Transverse colon (tissue), 4 donors: ENCODE data around the gene ATP1A3. TPM values are rescaled to one million over a fixed set of nuclear protein-coding genes. Genes with fewer than 3 reads are reported as not detected.

Experiments
- DNase-seq: peaks from one replicate; pipeline ENCODE4 v3.0.0-alpha.2; 2019
- H3K27ac ChIP-seq, 4 donors: fragments of 200-600 bp; sonication (generic); 2 replicates each; pipeline ENCODE4 v1.5.1; 2016 to 2018; ENCODE audit warnings: inconsistent platforms in 4 of 4
- H3K27me3 ChIP-seq: fragments of 200-600 bp; sonication (generic); 2 replicates; pipeline ENCODE4 v1.5.1; 2017; ENCODE audit warnings: inconsistent platforms
- H3K36me3 ChIP-seq, 4 donors: fragments of 200-600 bp; sonication (generic); 2 replicates each; pipeline ENCODE4 v1.5.1; 2017 to 2019; ENCODE audit warnings: inconsistent platforms in 4 of 4
- H3K4me1 ChIP-seq, 4 donors: fragments of 200-600 bp; sonication (generic); 2 replicates each; pipeline ENCODE4 v1.5.1; 2017 to 2020; ENCODE audit warnings: inconsistent platforms in 4 of 4
- H3K4me3 ChIP-seq, 4 donors: fragments of 200-600 bp; sonication (generic); 1 replicate in 1 of 4; 2 replicates in 3 of 4; pipeline versions ENCODE4 v1.5.1 to v1.6.1; 2017 to 2019; ENCODE audit warnings: inconsistent platforms in 4 of 4
- H3K9me3 ChIP-seq, 2 donors: fragments of 200-600 bp; sonication (generic); 2 replicates each; pipeline ENCODE4 v1.5.1; 2017 to 2019; ENCODE audit warnings: inconsistent platforms in 2 of 2
- EP300 ChIP-seq: sonication (generic); formaldehyde crosslinking; IDR thresholded peaks from one replicate; pipeline ENCODE4 v1.6.1; 2017; ENCODE audit warnings: antibody characterized with exemption, low read depth
- POLR2A ChIP-seq: fragments of 450-650 bp; IDR thresholded peaks from one replicate; pipeline ENCODE4 v1.6.1; 2016; ENCODE audit warnings: antibody characterized with exemption, mild to moderate bottlenecking, moderate library complexity
- POLR2AphosphoS5 ChIP-seq, 3 donors: sonication (generic); formaldehyde crosslinking; IDR thresholded peaks; one replicate each; pipeline ENCODE4 v1.6.1; 2016; ENCODE audit warnings: antibody characterized with exemption in 3 of 3
- WGBS, 2 donors: methylation state at CpG; one replicate each; pipeline ENCODE4 v1.1.5; 2018; ENCODE audit warnings: low coverage in 1 of 2; 5-methylcytosine and 5-hydroxymethylcytosine counted together
- in situ Hi-C, 4 donors: fragments of 200-750 bp; cut with MboI; loops; one replicate each; pipeline versions ENCODE4 v1.15.0 to v1.15.1; 2017; ENCODE audit warnings: low sequenced_read_pairs in 3 of 4, low pct_ligation_motif_present in 1 of 4, low pct_unique_long_range_greater_than_20kb in 1 of 4
- intact Hi-C: fragments of 100-400 bp; cut with DNase I; formaldehyde crosslinking; loops from one replicate; pipeline ENCODE4 v1.15.1; 2023; ENCODE audit warnings: low total_unique reads
- total RNA-seq, 4 donors: library from RNA; depleted of rRNA; stranded (reverse); fragments of >200 nt; gene quantifications; one replicate each; pipeline ENCODE4 v1.1.0, GENCODE V29; 2016
- TF ChIP-seq, protein P1 (sequence below), 5 experiments: fragments of 200-600 bp in 3 of 5; fragments of 450-650 bp in 2 of 5; sonication (generic) in 3 of 5; IDR thresholded peaks; 1 replicate in 2 of 5; 2 replicates in 3 of 5; pipeline ENCODE4 v1.5.1; 2016 to 2017; ENCODE audit warnings: antibody characterized with exemption in 5 of 5, inconsistent platforms in 3 of 5, mild to moderate bottlenecking in 2 of 5, moderate library complexity in 1 of 5

Gene ATP1A3
- total RNA-seq, 4 donors from 2014 or later = 0.20 to 1.1 (median 1.1) TPM; not detected in 1

DNA sequence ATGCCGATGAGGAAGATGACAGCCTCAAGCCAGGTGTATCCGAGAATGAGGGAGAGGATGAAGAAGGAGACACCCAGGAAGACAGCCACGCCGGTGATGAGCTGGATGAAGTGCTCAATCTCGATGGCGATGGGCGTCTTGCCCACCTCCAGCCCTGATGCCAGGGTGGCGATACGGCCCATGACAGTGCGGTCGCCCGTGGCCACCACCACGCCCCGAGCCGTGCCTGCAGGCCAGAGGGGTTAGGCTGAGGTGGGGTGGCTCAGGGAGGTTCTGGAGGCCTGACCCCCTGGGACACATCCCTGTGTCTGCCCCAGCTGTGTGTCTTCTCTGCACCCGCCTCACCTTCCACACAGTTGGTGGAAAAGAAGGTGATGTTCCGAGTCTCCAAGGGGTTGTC lies 9.1 kb downstream of the ATP1A3 start:
- TF ChIP-seq POLR2A (no peak), POLR2AphosphoS5 (IDR thresholded peaks at IDR 0.05) (no peak), EP300 (no peak)
- TF ChIP-seq, protein P1, sequence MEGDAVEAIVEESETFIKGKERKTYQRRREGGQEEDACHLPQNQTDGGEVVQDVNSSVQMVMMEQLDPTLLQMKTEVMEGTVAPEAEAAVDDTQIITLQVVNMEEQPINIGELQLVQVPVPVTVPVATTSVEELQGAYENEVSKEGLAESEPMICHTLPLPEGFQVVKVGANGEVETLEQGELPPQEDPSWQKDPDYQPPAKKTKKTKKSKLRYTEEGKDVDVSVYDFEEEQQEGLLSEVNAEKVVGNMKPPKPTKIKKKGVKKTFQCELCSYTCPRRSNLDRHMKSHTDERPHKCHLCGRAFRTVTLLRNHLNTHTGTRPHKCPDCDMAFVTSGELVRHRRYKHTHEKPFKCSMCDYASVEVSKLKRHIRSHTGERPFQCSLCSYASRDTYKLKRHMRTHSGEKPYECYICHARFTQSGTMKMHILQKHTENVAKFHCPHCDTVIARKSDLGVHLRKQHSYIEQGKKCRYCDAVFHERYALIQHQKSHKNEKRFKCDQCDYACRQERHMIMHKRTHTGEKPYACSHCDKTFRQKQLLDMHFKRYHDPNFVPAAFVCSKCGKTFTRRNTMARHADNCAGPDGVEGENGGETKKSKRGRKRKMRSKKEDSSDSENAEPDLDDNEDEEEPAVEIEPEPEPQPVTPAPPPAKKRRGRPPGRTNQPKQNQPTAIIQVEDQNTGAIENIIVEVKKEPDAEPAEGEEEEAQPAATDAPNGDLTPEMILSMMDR (IDR thresholded peaks at IDR 0.05) = no peak
- H3K36me3 ChIP-seq = no peaks in the 10 kb centered on the region
- intact Hi-C loops (no loop called here), in situ Hi-C loops (no loop called here)
- no peaks in the 10 kb centered on the region for H3K27me3 ChIP-seq
- no peaks in the 10 kb centered on the region for H3K9me3 ChIP-seq
- 85% methylated on average over 17 of the region's 17 CpGs; no CpG with 5 or more reads in 1 of the 2 donors for WGBS, 2 donors
- H3K4me1 ChIP-seq = no peaks in the 10 kb centered on the region
- no peak overlapping the region for H3K4me3 ChIP-seq
- H3K27ac ChIP-seq = no peak overlapping the region
- DNase-seq = no peak

DNA sequence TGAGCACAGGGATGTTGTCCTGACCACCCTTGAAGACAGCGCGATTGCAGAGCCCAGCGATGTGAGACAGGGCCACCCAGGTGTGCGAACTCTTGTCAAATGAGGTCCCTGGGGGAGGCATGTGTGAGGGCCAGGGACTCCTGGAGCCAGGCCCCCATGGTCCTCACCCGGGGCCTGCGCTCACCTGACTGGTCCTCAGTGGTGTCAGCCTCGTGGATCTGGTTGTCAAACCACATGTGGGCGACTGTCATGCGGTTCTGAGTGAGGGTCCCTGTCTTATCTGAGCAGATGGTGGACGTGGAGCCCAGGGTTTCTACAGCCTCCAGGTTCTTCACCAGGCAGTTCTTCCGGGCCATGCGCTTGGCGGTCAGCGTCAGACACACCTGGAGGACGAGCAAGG lies 12.3 kb downstream of the ATP1A3 start:
- no peak overlapping the region for H3K4me3 ChIP-seq
- no peak for DNase-seq
- 86% methylated on average over 14 of the region's 15 CpGs; no CpG with 5 or more reads in 1 of the 2 donors for WGBS, 2 donors
- no peaks in the 10 kb centered on the region for H3K9me3 ChIP-seq
- intact Hi-C loops (no loop called here), in situ Hi-C loops (no loop called here)
- TF ChIP-seq POLR2AphosphoS5 (IDR thresholded peaks at IDR 0.05) (no peak), POLR2A (no peak), EP300 (no peak)
- TF ChIP-seq, protein P1 (IDR thresholded peaks at IDR 0.05) = no peak
- H3K4me1 ChIP-seq = no peaks in the 10 kb centered on the region
- H3K36me3 ChIP-seq = no peaks in the 10 kb centered on the region
- H3K27ac ChIP-seq = no peak overlapping the region
- H3K27me3 ChIP-seq = no peaks in the 10 kb centered on the region

DNA sequence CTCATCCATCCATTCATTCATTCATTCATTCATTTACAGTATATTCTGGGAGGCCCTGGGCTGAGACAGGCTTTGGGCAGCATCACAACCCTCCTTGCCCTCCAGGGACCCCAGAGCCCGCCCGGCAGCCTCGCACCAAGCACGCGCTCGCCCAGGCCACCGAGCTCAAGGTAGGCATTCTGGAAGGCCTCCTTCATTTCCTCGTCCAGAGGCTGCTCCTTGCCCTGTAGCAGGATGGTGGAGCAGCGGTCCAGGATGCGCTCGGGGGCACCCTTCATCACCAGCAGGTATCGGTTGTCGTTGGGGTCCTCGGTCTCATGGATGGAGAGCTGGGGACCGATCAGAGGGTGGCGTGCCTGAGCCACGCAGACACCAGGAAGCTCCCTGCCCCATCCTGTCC lies 15.6 kb downstream of the ATP1A3 start:
- TF ChIP-seq POLR2A = no peak
- TF ChIP-seq POLR2AphosphoS5 (IDR thresholded peaks at IDR 0.05) = no peak
- TF ChIP-seq, protein P1 (IDR thresholded peaks at IDR 0.05) = no peak
- TF ChIP-seq EP300 = no peak
- no peaks in the 10 kb centered on the region for H3K4me1 ChIP-seq
- intact Hi-C loops (no loop called here), in situ Hi-C loops (no loop called here)
- DNase-seq = no peak
- no peaks in the 10 kb centered on the region for H3K27me3 ChIP-seq
- H3K9me3 ChIP-seq = no peaks in the 10 kb centered on the region
- H3K27ac ChIP-seq = no peak overlapping the region
- H3K4me3 ChIP-seq = no peak overlapping the region
- H3K36me3 ChIP-seq = no peaks in the 10 kb centered on the region
- 87% methylated on average over 17 of the region's 17 CpGs; no CpG with 5 or more reads in 1 of the 2 donors for WGBS, 2 donors

DNA sequence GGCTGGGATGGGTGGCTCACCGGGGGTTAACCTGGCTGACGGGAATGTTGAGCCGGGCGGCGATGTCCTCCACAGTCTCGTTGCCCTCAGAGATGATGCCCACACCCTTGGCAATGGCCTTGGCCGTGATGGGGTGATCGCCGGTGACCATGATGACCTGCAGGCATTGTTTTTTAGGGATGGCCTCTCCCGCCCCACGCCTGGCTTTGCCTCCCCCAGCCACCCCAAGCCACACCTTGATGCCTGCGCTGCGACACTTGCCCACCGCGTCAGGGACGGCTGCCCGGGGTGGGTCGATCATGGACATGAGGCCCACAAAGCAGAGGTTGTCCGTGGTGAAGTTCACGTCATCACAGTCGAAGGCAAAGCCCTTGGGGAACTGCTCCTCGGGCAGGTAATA lies 16.1 kb downstream of the ATP1A3 start:
- H3K27me3 ChIP-seq = no peaks in the 10 kb centered on the region
- 85% methylated on average over 22 of the region's 22 CpGs; no CpG with 5 or more reads in 1 of the 2 donors for WGBS, 2 donors
- H3K4me1 ChIP-seq = no peaks in the 10 kb centered on the region
- no peaks in the 10 kb centered on the region for H3K36me3 ChIP-seq
- H3K4me3 ChIP-seq = no peak overlapping the region
- TF ChIP-seq, protein P1 (IDR thresholded peaks at IDR 0.05) = no peak
- TF ChIP-seq EP300 = no peak
- TF ChIP-seq POLR2AphosphoS5 (IDR thresholded peaks at IDR 0.05) = no peak
- no peak for TF ChIP-seq POLR2A
- no peak overlapping the region for H3K27ac ChIP-seq
- no peak for DNase-seq
- in situ Hi-C loops (no loop called here), intact Hi-C loops (no loop called here)
- H3K9me3 ChIP-seq = no peaks in the 10 kb centered on the region
